ENCODE data around the gene SERPINI1.

DNA sequence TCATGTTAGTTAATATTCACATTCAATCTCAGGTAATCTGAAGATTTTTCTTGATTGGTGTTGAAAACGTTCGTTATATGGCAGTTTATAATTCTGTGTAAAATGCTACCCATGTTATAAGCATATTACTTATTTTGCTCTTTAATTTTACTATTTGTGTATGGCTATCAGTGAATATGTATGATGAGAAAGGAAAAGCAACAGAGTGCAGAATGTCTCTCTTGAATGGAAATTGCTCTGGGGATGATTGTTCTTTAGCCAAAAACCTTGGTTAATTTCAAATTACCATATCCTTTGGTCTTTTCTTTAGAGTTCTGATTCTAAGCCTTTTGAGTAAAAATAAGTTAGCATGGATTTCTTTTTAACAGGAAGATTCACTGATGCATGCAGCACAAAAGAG lies 2.5 kb downstream of the SERPINI1 start:
- TF ChIP-seq POLR2AphosphoS5 (IDR thresholded peaks at IDR 0.05; ENCODE audit: low read depth, low read length) = no peak
- TF ChIP-seq, protein P1, sequence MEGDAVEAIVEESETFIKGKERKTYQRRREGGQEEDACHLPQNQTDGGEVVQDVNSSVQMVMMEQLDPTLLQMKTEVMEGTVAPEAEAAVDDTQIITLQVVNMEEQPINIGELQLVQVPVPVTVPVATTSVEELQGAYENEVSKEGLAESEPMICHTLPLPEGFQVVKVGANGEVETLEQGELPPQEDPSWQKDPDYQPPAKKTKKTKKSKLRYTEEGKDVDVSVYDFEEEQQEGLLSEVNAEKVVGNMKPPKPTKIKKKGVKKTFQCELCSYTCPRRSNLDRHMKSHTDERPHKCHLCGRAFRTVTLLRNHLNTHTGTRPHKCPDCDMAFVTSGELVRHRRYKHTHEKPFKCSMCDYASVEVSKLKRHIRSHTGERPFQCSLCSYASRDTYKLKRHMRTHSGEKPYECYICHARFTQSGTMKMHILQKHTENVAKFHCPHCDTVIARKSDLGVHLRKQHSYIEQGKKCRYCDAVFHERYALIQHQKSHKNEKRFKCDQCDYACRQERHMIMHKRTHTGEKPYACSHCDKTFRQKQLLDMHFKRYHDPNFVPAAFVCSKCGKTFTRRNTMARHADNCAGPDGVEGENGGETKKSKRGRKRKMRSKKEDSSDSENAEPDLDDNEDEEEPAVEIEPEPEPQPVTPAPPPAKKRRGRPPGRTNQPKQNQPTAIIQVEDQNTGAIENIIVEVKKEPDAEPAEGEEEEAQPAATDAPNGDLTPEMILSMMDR (IDR thresholded peaks at IDR 0.05) = no peak
